ENCODE measurements around the gene VPS13A. TPM values are rescaled to one million over a fixed set of nuclear protein-coding genes. Genes with fewer than 3 reads are reported as not detected.

Gene VPS13A
- total and polyA plus RNA-seq, 2 of the 13 experiments (the other 11 are each of a cell fraction or from before 2014, with no cell fraction given), result 20.4 to 20.7 TPM

DNA sequence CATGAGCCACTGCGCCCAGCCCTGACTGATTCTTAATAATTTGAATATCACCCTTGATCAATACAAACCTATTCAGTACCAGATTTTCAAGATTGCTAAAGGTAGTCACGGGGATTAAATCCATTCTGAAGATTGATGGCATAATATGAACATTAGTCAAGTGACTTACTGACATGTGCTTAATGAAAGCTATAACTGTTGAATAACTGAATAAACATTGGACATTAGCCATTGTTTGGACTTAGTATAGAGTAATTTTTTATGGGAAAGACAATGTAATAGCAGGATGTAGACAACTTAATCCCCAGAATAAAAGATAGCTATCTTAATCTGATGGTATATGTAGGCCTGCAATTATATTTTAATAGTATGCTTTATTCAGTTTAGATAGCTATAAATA is 35.0 kb upstream of the VPS13A start:
- no peaks in the 10 kb centered on the region for H3K9me3 ChIP-seq (ENCODE audit: low read length)
- no peaks in the 10 kb centered on the region for H3K4me1 ChIP-seq (ENCODE audit: insufficient read depth, low read length)
- 10% methylated on average over 2 of the region's 2 CpGs for WGBS (ENCODE audit: low lambda C conversion rate)

DNA sequence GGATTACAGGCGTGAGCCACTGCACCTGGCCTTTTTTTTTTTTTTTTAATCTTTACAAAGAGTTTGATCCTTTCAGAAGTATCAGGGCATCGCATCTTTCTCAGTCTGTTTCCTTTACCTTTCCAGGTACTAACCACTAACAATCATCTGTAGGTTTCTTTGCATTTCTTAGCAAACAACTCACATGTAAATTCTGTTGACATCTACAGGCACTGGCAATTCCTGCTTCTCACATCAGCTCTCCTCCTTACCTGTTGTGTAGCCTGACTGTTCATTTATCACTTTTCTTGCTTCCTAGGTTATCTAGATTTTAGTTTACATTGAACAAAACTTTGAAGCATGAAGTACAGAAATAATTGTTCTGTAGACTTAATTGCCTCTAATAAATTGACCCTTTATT is 27.5 kb upstream of the VPS13A start:
- no peaks in the 10 kb centered on the region for H3K79me2 ChIP-seq (ENCODE audit: insufficient read depth, low read length)
- H3K36me3 ChIP-seq (replicated peaks in 1 of 2; ENCODE audit: control insufficient read depth in 1 of 2, insufficient read depth in 2 of 2, low read length in 2 of 2), result no peaks in the 10 kb centered on the region
- intact Hi-C loops (cut with micrococcal nuclease; ENCODE audit: unreplicated experiment) (no loop called here), in situ Hi-C loops (cut with HindIII; ENCODE audit: extremely low pct_ligation_motif_present, low pct_unique_long_range_greater_than_20kb) (loop anchor here (25.0 kb wide), 1 partner anchor 338 kb away; no protein-coding TSS in a partner anchor)
- TF ChIP-seq, protein P1, sequence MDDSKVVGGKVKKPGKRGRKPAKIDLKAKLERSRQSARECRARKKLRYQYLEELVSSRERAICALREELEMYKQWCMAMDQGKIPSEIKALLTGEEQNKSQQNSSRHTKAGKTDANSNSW (CRISPR knock-in tag; IDR thresholded peaks at IDR 0.05; ENCODE audit: borderline replicate concordance), result no peak
- TF ChIP-seq EED (CRISPR knock-in tag; IDR thresholded peaks at IDR 0.05) (no peak), ZNF446 (CRISPR knock-in tag; IDR thresholded peaks at IDR 0.05) (no peak), PHF21A (CRISPR knock-in tag; IDR thresholded peaks at IDR 0.05) (no peak), SMAD1 (CRISPR knock-in tag; IDR thresholded peaks at IDR 0.05; ENCODE audit: borderline replicate concordance, low read depth) (no peak), ZNF777 (CRISPR knock-in tag; IDR thresholded peaks at IDR 0.05) (no peak)
- TF ChIP-seq, protein P2, sequence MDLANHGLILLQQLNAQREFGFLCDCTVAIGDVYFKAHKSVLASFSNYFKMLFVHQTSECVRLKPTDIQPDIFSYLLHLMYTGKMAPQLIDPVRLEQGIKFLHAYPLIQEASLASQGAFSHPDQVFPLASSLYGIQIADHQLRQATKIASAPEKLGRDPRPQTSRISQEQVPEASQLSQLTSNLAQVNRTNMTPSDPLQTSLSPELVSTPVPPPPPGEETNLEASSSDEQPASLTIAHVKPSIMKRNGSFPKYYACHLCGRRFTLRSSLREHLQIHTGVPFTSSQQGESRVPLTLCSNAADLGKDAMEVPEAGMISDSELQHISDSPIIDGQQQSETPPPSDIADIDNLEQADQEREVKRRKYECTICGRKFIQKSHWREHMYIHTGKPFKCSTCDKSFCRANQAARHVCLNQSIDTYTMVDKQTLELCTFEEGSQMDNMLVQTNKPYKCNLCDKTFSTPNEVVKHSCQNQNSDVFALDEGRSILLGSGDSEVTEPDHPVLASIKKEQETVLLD (CRISPR knock-in tag; IDR thresholded peaks at IDR 0.05; ENCODE audit: low read depth), result no peak
- TF ChIP-seq, protein P3, sequence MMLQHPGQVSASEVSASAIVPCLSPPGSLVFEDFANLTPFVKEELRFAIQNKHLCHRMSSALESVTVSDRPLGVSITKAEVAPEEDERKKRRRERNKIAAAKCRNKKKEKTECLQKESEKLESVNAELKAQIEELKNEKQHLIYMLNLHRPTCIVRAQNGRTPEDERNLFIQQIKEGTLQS (CRISPR knock-in tag; IDR thresholded peaks at IDR 0.05), result no peak
- TF ChIP-seq, protein P4, sequence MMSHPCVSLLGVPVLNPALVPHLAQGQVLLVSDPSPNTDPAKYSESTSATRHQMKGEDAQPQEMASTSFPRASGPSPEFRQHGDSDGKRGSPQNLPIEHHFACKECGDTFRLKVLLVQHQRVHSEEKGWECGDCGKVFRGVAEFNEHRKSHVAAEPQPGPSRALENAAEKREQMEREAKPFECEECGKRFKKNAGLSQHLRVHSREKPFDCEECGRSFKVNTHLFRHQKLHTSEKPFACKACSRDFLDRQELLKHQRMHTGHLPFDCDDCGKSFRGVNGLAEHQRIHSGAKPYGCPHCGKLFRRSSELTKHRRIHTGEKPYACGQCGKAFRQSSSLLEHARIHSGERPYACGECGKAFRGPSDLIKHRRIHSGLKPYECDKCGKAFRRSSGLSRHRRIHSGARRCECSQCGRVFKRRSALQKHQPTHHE (CRISPR knock-in tag; IDR thresholded peaks at IDR 0.05; ENCODE audit: borderline replicate concordance), result no peak
- TF ChIP-seq, protein P5, sequence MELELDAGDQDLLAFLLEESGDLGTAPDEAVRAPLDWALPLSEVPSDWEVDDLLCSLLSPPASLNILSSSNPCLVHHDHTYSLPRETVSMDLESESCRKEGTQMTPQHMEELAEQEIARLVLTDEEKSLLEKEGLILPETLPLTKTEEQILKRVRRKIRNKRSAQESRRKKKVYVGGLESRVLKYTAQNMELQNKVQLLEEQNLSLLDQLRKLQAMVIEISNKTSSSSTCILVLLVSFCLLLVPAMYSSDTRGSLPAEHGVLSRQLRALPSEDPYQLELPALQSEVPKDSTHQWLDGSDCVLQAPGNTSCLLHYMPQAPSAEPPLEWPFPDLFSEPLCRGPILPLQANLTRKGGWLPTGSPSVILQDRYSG (CRISPR knock-in tag; IDR thresholded peaks at IDR 0.05), result no peak
- no peaks in the 10 kb centered on the region for H4K20me1 ChIP-seq (ENCODE audit: insufficient read depth, low read length)
- no peak overlapping the region for H2AFZ ChIP-seq (ENCODE audit: low read length)
- H3K4me3 ChIP-seq (replicated peaks in 1 of 3; ENCODE audit: insufficient read depth in 1 of 3, low read depth in 2 of 3, low read length in 3 of 3), result no peak overlapping the region
- no peaks in the 10 kb centered on the region for H3K27me3 ChIP-seq (ENCODE audit: control insufficient read depth in 1 of 2, insufficient read depth in 2 of 2, low read length in 2 of 2)
- 28% methylated on average over 2 of the region's 2 CpGs for WGBS (ENCODE audit: low lambda C conversion rate)
- DNase-seq (ENCODE audit: low spot score) (no peak), ATAC-seq (no peak), FAIRE-seq (no peak)
- ChIA-PET CTCF (ENCODE audit: low intra/inter-chr PET ratio, low total read pairs) (interaction anchor here (2.7 kb wide), 1 partner anchor 339 kb away, joined by 17 read pairs; no protein-coding TSS in a partner anchor), POLR2A (no interaction called here)
- no peak overlapping the region for H3K4me2 ChIP-seq (ENCODE audit: low read depth, low read length)
- no TSS peak for BruUV-seq (replicated peaks)
- no peak overlapping the region for H3K9ac ChIP-seq (ENCODE audit: insufficient read depth, low read depth, low read length)
- no peaks in the 10 kb centered on the region for H3K9me3 ChIP-seq (ENCODE audit: low read length)
- H3K4me1 ChIP-seq (ENCODE audit: insufficient read depth, low read length), result no peaks in the 10 kb centered on the region
- no peak overlapping the region for H3K27ac ChIP-seq (ENCODE audit: extremely low read length, insufficient read depth, low read length)

More for the DNA sequence above, 35.0 kb upstream of the VPS13A start:
- intact Hi-C loops (cut with micrococcal nuclease; ENCODE audit: unreplicated experiment), result no loop called here
- Histone ChIP-seq H3K9ac (ENCODE audit: insufficient read depth, low read depth, low read length) (no peak overlapping the region), H3K4me2 (ENCODE audit: low read depth, low read length) (no peak overlapping the region), H3K79me2 (ENCODE audit: insufficient read depth, low read length) (no peaks in the 10 kb centered on the region), H3K27me3 (ENCODE audit: control insufficient read depth in 1 of 2, insufficient read depth in 2 of 2, low read length in 2 of 2) (no peaks in the 10 kb centered on the region), H4K20me1 (ENCODE audit: insufficient read depth, low read length) (no peaks in the 10 kb centered on the region), H3K36me3 (replicated peaks in 1 of 2; ENCODE audit: control insufficient read depth in 1 of 2, insufficient read depth in 2 of 2, low read length in 2 of 2) (no peaks in the 10 kb centered on the region), H2AFZ (ENCODE audit: low read length) (no peak overlapping the region), H3K27ac (ENCODE audit: extremely low read length, insufficient read depth, low read length) (no peak overlapping the region), H3K4me3 (replicated peaks in 1 of 3; ENCODE audit: insufficient read depth in 1 of 3, low read depth in 2 of 3, low read length in 3 of 3) (no peak overlapping the region)
- FAIRE-seq, result no peak
- ChIA-PET POLR2A (no interaction called here), CTCF (ENCODE audit: low intra/inter-chr PET ratio, low total read pairs) (no interaction called here)
- no peak for DNase-seq (ENCODE audit: low spot score)
- TF ChIP-seq AKAP8 (CRISPR knock-in tag; IDR thresholded peaks at IDR 0.05) (no peak), ZNF563 (CRISPR knock-in tag; IDR thresholded peaks at IDR 0.05) (no peak)
- no TSS peak for BruUV-seq (replicated peaks)
- in situ Hi-C loops (cut with HindIII; ENCODE audit: extremely low pct_ligation_motif_present, low pct_unique_long_range_greater_than_20kb), result no loop called here
- ATAC-seq, result no peak

Measured in HepG2 (cell line).